Esophagus squamous epithelium (tissue), 4 donors: ENCODE data around the gene TMEM255B.

Experiments
- CTCF ChIP-seq, 6 experiments: fragments of 450-650 bp in 4 of 6; fragments of 200-600 bp in 2 of 6; sonication (generic) in 2 of 6; IDR thresholded peaks; one replicate each; pipeline ENCODE4 v1.5.1; 2016 to 2019; ENCODE audit warnings: antibody characterized with exemption in 6 of 6, mild to moderate bottlenecking in 4 of 6, moderate library complexity in 4 of 6
- POLR2A ChIP-seq, 4 donors: fragments of 450-650 bp; IDR thresholded peaks; one replicate each; pipeline ENCODE4 v1.6.1; 2017; ENCODE audit warnings: antibody characterized with exemption in 4 of 4, mild to moderate bottlenecking in 4 of 4, moderate library complexity in 3 of 4

- no peak for TF ChIP-seq CTCF (IDR thresholded peaks at IDR 0.05)
- no peak for TF ChIP-seq POLR2A (IDR thresholded peaks at IDR 0.05)
Measured at GRCh38 chr13:113793718-113794085, 34.7 kb downstream of the TMEM255B start.
